Adrenal gland (tissue), 12 donors: ENCODE measurements around the gene USP2. TPM values are rescaled to one million over a fixed set of nuclear protein-coding genes. Genes with fewer than 3 reads are reported as not detected.
A peak's percentile ranks its signal among the peaks of the same experiment; 100 is the strongest.

Experiments used
- DNase-seq, 7 donors: peaks; one replicate each; pipeline ENCODE4 v3.0.0-alpha.2; 2019 to 2020
- H3K27ac ChIP-seq, 5 donors: fragments of 200-600 bp; sonication (generic) in 4 of 5; 1 replicate in 3 of 5; 2 replicates in 2 of 5; pipeline versions ENCODE4 v1.5.1 to v1.8.0; 2016 to 2020; ENCODE audit warnings: mild to moderate bottlenecking in 1 of 5
- H3K27me3 ChIP-seq: fragments of 200-600 bp; 2 replicates; pipeline ENCODE4 v1.8.0; 2021
- H3K36me3 ChIP-seq, 2 donors: fragments of 200-600 bp; replicated peaks in 1 of 2; 1 replicate in 1 of 2; 2 replicates in 1 of 2; pipeline versions ENCODE4 v1.5.1 to v1.8.0; 2018 to 2022
- H3K4me1 ChIP-seq, 2 donors: fragments of 200-600 bp; replicated peaks in 1 of 2; 1 replicate in 1 of 2; 2 replicates in 1 of 2; pipeline versions ENCODE4 v1.5.1 to v1.8.0; 2018 to 2021
- H3K4me3 ChIP-seq, 4 donors: fragments of 200-600 bp; sonication (generic) in 3 of 4; one replicate each; pipeline ENCODE4 v1.5.1; 2016 to 2018
- H3K9me3 ChIP-seq, 3 donors: fragments of 200-600 bp; sonication (generic) in 1 of 3; replicated peaks in 1 of 3; 1 replicate in 2 of 3; 2 replicates in 1 of 3; pipeline versions ENCODE4 v1.5.1 to v1.8.0; 2016 to 2021
- POLR2A ChIP-seq, 2 donors: fragments of 450-650 bp; IDR thresholded peaks; one replicate each; pipeline ENCODE4 v1.6.1; 2017; ENCODE audit warnings: antibody characterized with exemption in 2 of 2, mild to moderate bottlenecking in 2 of 2, moderate library complexity in 1 of 2
- WGBS, 4 donors: extraction: QIAGEN DNeasy Blood & Tissue Kit in 2 of 4; methylation state at CpG; one replicate each; pipeline versions ENCODE4 v1.1.5 to v1.1.7; 2013 to 2017; 5-methylcytosine and 5-hydroxymethylcytosine counted together
- intact Hi-C, 2 donors: fragments of 100-400 bp; cut with DNase I; formaldehyde crosslinking; loops; one replicate each; pipeline versions ENCODE4 v1.14.1 to v1.15.0; 2022 to 2023
- polyA plus RNA-seq, 3 donors: library from polyadenylated mRNA; stranded (reverse); fragments of 200-250 nt in 2 of 3; fragments of 350-450 nt in 1 of 3; fragmentation: Illumina TruSeq in 1 of 3; extraction: RNeasy Lipid Tissue Mini Kit (QIAGEN cat#74804) in 1 of 3; gene quantifications; one replicate each; pipeline ENCODE4 v1.2.3, GENCODE V29; 2013 to 2014
- total RNA-seq, 9 donors: library from RNA; depleted of rRNA in 4 of 9; stranded (reverse); fragments of >200 nt in 4 of 9; fragments of 120-200 nt in 1 of 9; fragmentation: NEBNext Ultra II Directional in 1 of 9; extraction: Animal tissue kit (Norgen Biotek cat#: 25700) in 1 of 9; gene quantifications; one replicate each; pipeline versions ENCODE4 v1.1.0 to v1.2.4, GENCODE V29; 2013 to 2023
- TF ChIP-seq, protein P1 (sequence below), 6 experiments: fragments of 450-650 bp in 4 of 6; fragments of 200-600 bp in 2 of 6; sonication (generic) in 1 of 6; IDR thresholded peaks; 1 replicate in 5 of 6; 2 replicates in 1 of 6; pipeline versions ENCODE4 v1.5.1 to v1.8.0; 2016 to 2021; ENCODE audit warnings: antibody characterized with exemption in 6 of 6, mild to moderate bottlenecking in 2 of 6, moderate library complexity in 1 of 6
- donor health status: healthy with polysubstance abuse.
- donor health status: Bipolar disorder and iron deficiency.
- donor health status: DM: yes; HTN: yes; CAD: no.
- donor health status: DM: no; HTN: no; CAD: no.
- donor health status: DM: no; HTN: no; CAD: no.
- donor health status: DM: yes; HTN: yes; CAD: no.

The USP2 gene
- total and polyA plus RNA-seq, 12 donors: 1.8 to 28.7 (median 9.3) TPM

GRCh38 chr11:119421941-119422808 lies 40.7 kb upstream of the USP2 start:
- Histone ChIP-seq H3K36me3 (no peaks in the 10 kb centered on the region), H3K9me3 (no peaks in the 10 kb centered on the region), H3K4me3 (peak overlapping the region in 1 of 4 donors; percentile 45), H3K27me3 (peaks cover 21% of the 10 kb centered on the region), H3K4me1 (no peaks in the 10 kb centered on the region), H3K27ac (no peak overlapping the region)
- intact Hi-C loops: no loop called here
- no peak for DNase-seq
- TF ChIP-seq POLR2A (IDR thresholded peaks at IDR 0.05): no peak
- TF ChIP-seq, protein P1, sequence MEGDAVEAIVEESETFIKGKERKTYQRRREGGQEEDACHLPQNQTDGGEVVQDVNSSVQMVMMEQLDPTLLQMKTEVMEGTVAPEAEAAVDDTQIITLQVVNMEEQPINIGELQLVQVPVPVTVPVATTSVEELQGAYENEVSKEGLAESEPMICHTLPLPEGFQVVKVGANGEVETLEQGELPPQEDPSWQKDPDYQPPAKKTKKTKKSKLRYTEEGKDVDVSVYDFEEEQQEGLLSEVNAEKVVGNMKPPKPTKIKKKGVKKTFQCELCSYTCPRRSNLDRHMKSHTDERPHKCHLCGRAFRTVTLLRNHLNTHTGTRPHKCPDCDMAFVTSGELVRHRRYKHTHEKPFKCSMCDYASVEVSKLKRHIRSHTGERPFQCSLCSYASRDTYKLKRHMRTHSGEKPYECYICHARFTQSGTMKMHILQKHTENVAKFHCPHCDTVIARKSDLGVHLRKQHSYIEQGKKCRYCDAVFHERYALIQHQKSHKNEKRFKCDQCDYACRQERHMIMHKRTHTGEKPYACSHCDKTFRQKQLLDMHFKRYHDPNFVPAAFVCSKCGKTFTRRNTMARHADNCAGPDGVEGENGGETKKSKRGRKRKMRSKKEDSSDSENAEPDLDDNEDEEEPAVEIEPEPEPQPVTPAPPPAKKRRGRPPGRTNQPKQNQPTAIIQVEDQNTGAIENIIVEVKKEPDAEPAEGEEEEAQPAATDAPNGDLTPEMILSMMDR (IDR thresholded peaks at IDR 0.05): no peak
- 0 to 3% (median 2%) methylated on average over 33 to 49 of the region's 49 CpGs for WGBS, 4 donors

DNA sequence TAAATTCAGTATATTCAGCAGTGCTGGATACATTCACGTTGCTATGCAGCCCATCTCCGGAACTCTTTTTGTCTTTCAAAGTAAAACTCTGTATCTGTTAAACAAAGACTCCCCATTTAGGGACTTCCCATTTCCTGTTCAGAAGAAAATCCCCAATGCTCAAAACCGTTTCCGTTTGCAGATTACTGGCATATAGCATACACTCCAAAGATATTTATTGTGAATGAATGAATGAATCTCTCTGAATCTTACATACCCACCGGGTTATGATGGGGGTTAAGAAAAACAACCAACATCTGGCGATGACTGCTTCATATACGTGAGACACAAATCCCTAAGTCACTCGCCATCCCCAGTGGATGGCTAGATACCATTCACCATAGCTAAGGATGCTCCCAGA lies 39.9 kb upstream of the USP2 start:
- no peaks in the 10 kb centered on the region for H3K36me3 ChIP-seq
- no peak for TF ChIP-seq POLR2A (IDR thresholded peaks at IDR 0.05)
- TF ChIP-seq, protein P1 (IDR thresholded peaks at IDR 0.05): no peak
- H3K4me3 ChIP-seq: no peak overlapping the region
- H3K9me3 ChIP-seq: no peaks in the 10 kb centered on the region
- WGBS, 4 donors: 23 to 29% (median 27%) methylated on average over 8 of the region's 8 CpGs
- no peak for DNase-seq
- intact Hi-C loops: no loop called here
- H3K4me1 ChIP-seq: no peaks in the 10 kb centered on the region
- peaks cover 21% of the 10 kb centered on the region for H3K27me3 ChIP-seq
- no peak overlapping the region for H3K27ac ChIP-seq

- WGBS, 4 donors: 81 to 87% (median 85%) methylated on average over 7 to 8 of the region's 8 CpGs
- Histone ChIP-seq H3K36me3 (no peaks in the 10 kb centered on the region), H3K4me3 (no peak overlapping the region), H3K4me1 (no peaks in the 10 kb centered on the region), H3K27me3 (peaks cover 21% of the 10 kb centered on the region), H3K9me3 (no peaks in the 10 kb centered on the region), H3K27ac (no peak overlapping the region)
- no peak for DNase-seq
- intact Hi-C loops: no loop called here
- TF ChIP-seq POLR2A (IDR thresholded peaks at IDR 0.05): no peak
- TF ChIP-seq, protein P1 (IDR thresholded peaks at IDR 0.05): no peak
These were observed 39.1 kb upstream of the USP2 start for GRCh38 chr11:119420631-119421030.

DNA sequence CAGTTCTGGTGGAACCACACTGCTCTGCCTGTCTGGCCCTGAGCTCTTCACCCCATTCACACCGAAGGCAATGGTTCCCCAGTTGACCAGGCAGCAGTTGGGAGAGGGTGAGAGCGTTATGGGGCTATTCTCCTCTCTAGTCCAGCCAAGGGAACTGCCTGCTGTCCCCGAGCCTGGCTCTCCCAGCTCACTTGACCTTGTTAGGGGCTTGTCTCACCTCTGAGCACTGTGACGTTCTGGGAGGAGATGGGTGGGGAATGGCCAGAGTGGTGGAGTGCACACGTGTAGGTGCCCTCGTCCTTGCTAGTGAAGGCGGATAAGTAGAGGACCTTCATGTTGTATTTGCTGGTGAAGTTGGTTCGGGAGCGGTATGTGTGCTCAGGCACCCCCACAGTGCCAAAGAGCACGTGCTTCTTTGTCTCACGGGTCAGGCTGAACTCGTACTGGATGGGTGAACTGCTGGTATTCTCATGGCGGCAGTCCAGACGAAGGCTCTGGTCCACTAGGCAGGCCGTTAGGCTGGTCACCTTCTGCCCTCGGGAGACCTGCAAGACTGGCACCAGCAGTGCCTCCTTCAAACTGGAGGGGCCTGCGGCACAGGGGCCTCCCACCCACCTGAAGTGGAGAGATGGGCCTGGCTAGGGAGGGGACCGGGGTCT lies 38.5 kb upstream of the USP2 start:
- no peak for TF ChIP-seq POLR2A (IDR thresholded peaks at IDR 0.05)
- TF ChIP-seq, protein P1 (IDR thresholded peaks at IDR 0.05): no peak
- no peak for DNase-seq
- 76 to 84% (median 83%) methylated on average over 9 to 18 of the region's 18 CpGs for WGBS, 4 donors
- Histone ChIP-seq H3K36me3 (no peaks in the 10 kb centered on the region), H3K9me3 (no peaks in the 10 kb centered on the region), H3K4me3 (no peak overlapping the region), H3K4me1 (no peaks in the 10 kb centered on the region), H3K27me3 (peaks cover 21% of the 10 kb centered on the region), H3K27ac (no peak overlapping the region)
- intact Hi-C loops: no loop called here
